H7 (cell line): ENCODE data around the gene WDR31. TPM values are rescaled to one million over a fixed set of nuclear protein-coding genes. Genes with fewer than 3 reads are reported as not detected.
"Not testable (repeated sequence)": the region's sequence is repeated elsewhere in the genome, so short reads cannot be mapped to it uniquely, and the experiment has no call there.

Experiments
- DNase-seq: peaks from one replicate; pipeline ENCODE4 v3.0.0; 2012
- H3K27me3 ChIP-seq: 2 replicates; pipeline ENCODE4 v1.6.0; 2011; ENCODE audit warnings: mild to moderate bottlenecking, low read length; ENCODE audit not compliant: control insufficient read depth, insufficient read depth
- H3K36me3 ChIP-seq: replicated peaks from 2 replicates; pipeline ENCODE4 v1.5.1; 2011; ENCODE audit warnings: low read length; ENCODE audit not compliant: control insufficient read depth, insufficient read depth
- H3K4me3 ChIP-seq: 2 replicates; pipeline ENCODE4 v1.5.1; 2011; ENCODE audit warnings: low read depth, mild to moderate bottlenecking, control low read depth, low read length, moderate library complexity; ENCODE audit not compliant: insufficient read depth
- total RNA-seq: library from RNA; depleted of rRNA; stranded (reverse); fragments of >200 nt; shearing (Covaris generic); gene quantifications from 2 replicates; pipeline ENCODE4 v1.2.3, GENCODE V29; 2014; rRNA removed

Gene WDR31
- total RNA-seq, result 0.11 and 0.38 TPM in 2 replicates

DNA sequence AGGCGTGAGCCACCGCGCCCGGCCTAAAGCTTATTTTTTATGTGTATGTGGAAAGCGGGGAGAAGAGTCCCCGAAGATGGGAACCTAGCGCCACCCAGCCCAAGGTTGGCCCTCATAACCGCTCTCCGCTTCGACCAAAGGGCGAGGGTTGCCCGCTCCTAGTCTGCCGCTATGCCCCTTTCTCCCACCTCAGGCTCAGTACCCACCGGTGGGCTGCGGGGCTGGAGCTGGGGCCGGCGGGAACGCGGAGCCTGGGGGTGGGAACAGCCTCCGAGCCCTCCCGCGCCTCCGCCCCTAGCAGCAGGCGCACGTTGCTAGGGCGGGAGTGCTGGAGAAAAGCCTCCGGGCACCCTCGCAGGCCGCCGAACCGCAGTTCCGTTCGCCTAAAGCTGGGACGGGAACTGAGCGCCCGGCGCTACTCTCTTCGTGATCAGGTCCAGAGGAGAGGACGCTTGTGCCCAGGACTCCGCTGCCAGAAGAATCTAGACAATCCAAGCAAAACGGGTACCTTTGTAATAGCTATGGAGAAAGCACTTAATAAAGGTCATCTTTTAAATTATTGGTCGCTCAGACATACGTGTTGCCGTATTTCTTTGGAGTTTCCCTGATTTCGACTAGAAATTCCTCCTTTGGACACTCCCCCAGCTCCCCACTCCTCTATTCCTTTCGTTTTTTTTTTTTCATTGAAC lies at the start of gene WDR31:
TSS of gene WDR31 (minus strand) at position 265 of the 689 bp plus-strand sequence. CDS start 8,253 bp downstream, outside the sequence.
- H3K36me3 ChIP-seq, result no peaks in the 10 kb centered on the region
- H3K4me3 ChIP-seq, result peak within 1 kb of the TSS; percentile 80
- DNase-seq, result peak; percentile 97
- H3K27me3 ChIP-seq, result peaks cover 18% of the 10 kb centered on the region

DNA sequence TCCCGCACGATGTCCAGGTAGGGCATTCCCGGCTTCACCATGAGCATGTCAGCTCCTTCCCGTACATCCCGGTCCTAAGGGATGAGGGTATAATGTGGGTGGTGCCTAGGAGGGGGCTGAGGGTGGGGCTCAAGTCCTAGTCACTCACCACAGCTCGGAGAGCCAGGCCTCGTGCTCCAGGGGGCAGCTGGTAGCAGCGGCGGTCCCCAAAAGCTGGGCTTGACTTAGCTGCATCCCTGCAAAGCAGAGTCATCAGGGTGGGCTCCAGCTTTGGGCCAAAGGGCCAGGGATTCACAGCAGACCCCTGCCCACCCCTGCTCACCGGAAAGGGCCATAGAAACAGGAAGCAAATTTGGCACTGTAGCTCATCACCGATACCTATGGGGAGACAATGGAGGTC lies 49.4 kb upstream of the WDR31 start:
- Histone ChIP-seq H3K36me3 (peaks cover 3% of the 10 kb centered on the region), H3K4me3 (no peak overlapping the region), H3K27me3 (no peaks in the 10 kb centered on the region)
- DNase-seq, result peak; percentile 13

- peak; percentile 18 for DNase-seq
Observed at GRCh38 chr9:113388833-113389232, 48.8 kb upstream of the WDR31 start.

GRCh38 chr9:113387560-113388230 lies 47.6 kb upstream of the WDR31 start:
- DNase-seq, result no peak
- no peak overlapping the region for H3K4me3 ChIP-seq
- peaks cover 3% of the 10 kb centered on the region for H3K36me3 ChIP-seq
- no peaks in the 10 kb centered on the region for H3K27me3 ChIP-seq

More at GRCh38 chr9:113388833-113389232, 48.8 kb upstream of the WDR31 start:
- Histone ChIP-seq H3K27me3 (no peaks in the 10 kb centered on the region), H3K4me3 (no peak overlapping the region), H3K36me3 (peaks cover 3% of the 10 kb centered on the region)

DNA sequence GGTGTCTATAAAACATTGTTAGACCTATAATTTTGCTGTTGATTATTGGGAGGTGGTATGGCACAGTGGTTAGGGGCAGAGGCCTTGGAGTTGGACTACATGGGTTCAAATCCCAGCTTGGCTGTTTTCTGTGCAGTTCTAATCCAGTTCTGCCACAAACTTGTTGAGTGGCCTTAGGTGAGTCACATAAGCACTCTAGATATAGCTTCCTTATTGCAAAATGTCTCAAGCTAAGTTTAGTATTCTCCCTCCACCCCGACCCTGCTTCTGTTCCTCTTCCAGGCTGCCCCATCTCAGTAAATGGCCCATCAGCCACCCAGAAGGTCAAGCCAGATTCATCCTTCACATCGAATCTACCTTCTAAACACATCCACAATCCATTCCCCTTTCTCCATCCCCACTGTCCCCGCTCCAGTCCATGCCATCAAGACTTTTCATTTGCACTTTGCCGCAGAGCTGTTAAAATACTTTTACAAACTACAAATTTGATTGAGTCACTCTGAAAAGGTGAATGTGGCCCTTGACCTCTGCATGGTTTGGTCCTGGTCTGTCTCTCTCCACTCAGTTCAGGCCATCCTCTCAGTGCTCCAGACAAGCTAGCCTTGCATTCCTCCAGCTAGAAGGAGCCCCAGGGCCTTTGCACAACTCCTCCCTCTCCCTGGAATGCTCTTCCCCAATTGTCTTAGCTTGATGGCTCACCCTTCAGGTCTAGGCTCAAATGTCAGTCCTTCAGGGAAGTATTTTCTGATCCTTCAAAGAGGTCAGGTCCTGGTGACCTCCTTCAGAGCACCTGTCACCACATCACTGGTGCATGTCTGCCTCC lies 46.7 kb upstream of the WDR31 start:
- no peak overlapping the region for H3K4me3 ChIP-seq
- no peaks in the 10 kb centered on the region for H3K27me3 ChIP-seq
- peaks cover 3% of the 10 kb centered on the region for H3K36me3 ChIP-seq
- DNase-seq, result no peak

GRCh38 chr9:113381909-113382411 lies 41.9 kb upstream of the WDR31 start:
- DNase-seq, result no peak
- H3K27me3 ChIP-seq, result no peaks in the 10 kb centered on the region
- no peak overlapping the region for H3K4me3 ChIP-seq
- no peaks in the 10 kb centered on the region for H3K36me3 ChIP-seq

DNA sequence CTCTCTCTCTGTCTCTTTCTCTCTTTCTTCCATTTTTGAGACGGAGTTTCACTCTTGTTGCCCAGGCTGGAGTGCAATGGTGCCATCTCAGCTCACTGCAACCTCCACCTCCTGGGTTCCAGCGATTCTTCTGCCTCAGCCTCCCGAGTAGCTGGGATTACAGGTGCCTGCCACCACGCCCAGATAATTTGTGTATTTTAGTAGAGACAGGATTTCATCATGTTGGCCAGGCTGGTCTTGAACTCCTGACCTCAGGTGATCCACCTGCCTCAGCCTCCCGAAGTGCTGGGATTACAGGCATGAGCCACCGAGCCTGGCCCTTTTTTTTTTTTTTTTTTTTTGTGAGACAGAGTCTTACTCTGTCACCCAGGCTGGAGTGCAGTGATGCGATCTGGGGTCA lies 41.4 kb upstream of the WDR31 start:
- not testable (repeated sequence) for H3K4me3 ChIP-seq, DNase-seq, H3K27me3 ChIP-seq, H3K36me3 ChIP-seq

GRCh38 chr9:113380869-113381378 lies 40.8 kb upstream of the WDR31 start:
- Histone ChIP-seq H3K36me3 (no peaks in the 10 kb centered on the region), H3K27me3 (no peaks in the 10 kb centered on the region), H3K4me3 (no peak overlapping the region)
- DNase-seq, result no peak

GRCh38 chr9:113379829-113380210 lies 39.7 kb upstream of the WDR31 start:
- DNase-seq, H3K4me3 ChIP-seq, H3K27me3 ChIP-seq, H3K36me3 ChIP-seq: not testable (repeated sequence)

GRCh38 chr9:113379094-113379828 lies 39.2 kb upstream of the WDR31 start:
- not testable (repeated sequence) for DNase-seq, H3K4me3 ChIP-seq, H3K27me3 ChIP-seq

GRCh38 chr9:113376634-113377567 lies 36.8 kb upstream of the WDR31 start, which contains the start of gene HDHD3:
Gene HDHD3, minus strand, starts transcription at chr9:113376986. Its CDS starts 2,632 bp downstream, at chr9:113374354.
- peak; percentile 99 for DNase-seq
- Histone ChIP-seq H3K27me3 (no peaks in the 10 kb centered on the region), H3K4me3 (peak within 1 kb of the TSS; percentile 85), H3K36me3 (no peaks in the 10 kb centered on the region; the same call in 1 of the 2 replicates)

More at GRCh38 chr9:113379094-113379828, 39.2 kb upstream of the WDR31 start:
- H3K36me3 ChIP-seq, result not testable (repeated sequence)

GRCh38 chr9:113375057-113376023 lies 35.3 kb upstream of the WDR31 start:
- Histone ChIP-seq H3K4me3 (peak overlapping the region; percentile 30), H3K27me3 (no peaks in the 10 kb centered on the region), H3K36me3 (no peaks in the 10 kb centered on the region; the same call in 1 of the 2 replicates)
- DNase-seq, result peak; percentile 29
